Erythroblast (primary cell): Measurements from ENCODE around the gene R3HDM2.

ENCODE experiments used
- GATA1 ChIP-seq: IDR thresholded peaks from 2 replicates; pipeline ENCODE4 v1.6.1; 2011; ENCODE audit warnings: low read depth, mild to moderate bottlenecking, control low read depth, low read length, moderate library complexity
- POLR2A ChIP-seq: IDR thresholded peaks from 2 replicates; pipeline ENCODE4 v1.6.1; 2011; ENCODE audit warnings: mild to moderate bottlenecking, low read length

GRCh38 chr12:57460468-57460784 lies 29.6 kb upstream of the R3HDM2 start:
- no peak for TF ChIP-seq POLR2A
- no peak for TF ChIP-seq GATA1
